BLaER1 treated with 17β-estradiol and CSF1 and Interleukin-3, amounts not matched to agents 10 nM and 100 nM (cell line): Measurements from ENCODE around the gene SPINK6.

Source experiments
- H3K27ac ChIP-seq, 11 experiments: shearing (Covaris generic); formaldehyde crosslinking; 2 replicates each; pipeline ENCODE4 v1.8.1; 2022
- H3K27me3 ChIP-seq, 11 experiments: shearing (Covaris generic); formaldehyde crosslinking; 2 replicates each; pipeline ENCODE4 v1.8.1; 2022
- H3K36me3 ChIP-seq, 11 experiments: shearing (Covaris generic); formaldehyde crosslinking; 2 replicates each; pipeline ENCODE4 v1.8.1; 2022
- H3K4me1 ChIP-seq, 10 experiments: shearing (Covaris generic); formaldehyde crosslinking; 2 replicates each; pipeline ENCODE4 v1.8.1; 2022
- H3K4me2 ChIP-seq, 11 experiments: shearing (Covaris generic); formaldehyde crosslinking; 2 replicates each; pipeline ENCODE4 v1.8.1; 2022
- H3K4me3 ChIP-seq, 10 experiments: shearing (Covaris generic); formaldehyde crosslinking; 2 replicates each; pipeline ENCODE4 v1.8.1; 2022
- H3K9ac ChIP-seq, 11 experiments: shearing (Covaris generic); formaldehyde crosslinking; 2 replicates each; pipeline ENCODE4 v1.8.1; 2022
- H3K9me3 ChIP-seq, 11 experiments: shearing (Covaris generic); formaldehyde crosslinking; replicated peaks in 1 of 11; 2 replicates each; pipeline ENCODE4 v1.8.1; 2022
- H4K20me1 ChIP-seq, 11 experiments: shearing (Covaris generic); formaldehyde crosslinking; 2 replicates each; pipeline ENCODE4 v1.8.1; 2022
- Cebpa-rat ChIP-seq, 11 experiments: shearing (Covaris generic); IDR thresholded peaks; 2 replicates each; pipeline ENCODE4 v1.8.1; 2022

Gene SPINK6

DNA sequence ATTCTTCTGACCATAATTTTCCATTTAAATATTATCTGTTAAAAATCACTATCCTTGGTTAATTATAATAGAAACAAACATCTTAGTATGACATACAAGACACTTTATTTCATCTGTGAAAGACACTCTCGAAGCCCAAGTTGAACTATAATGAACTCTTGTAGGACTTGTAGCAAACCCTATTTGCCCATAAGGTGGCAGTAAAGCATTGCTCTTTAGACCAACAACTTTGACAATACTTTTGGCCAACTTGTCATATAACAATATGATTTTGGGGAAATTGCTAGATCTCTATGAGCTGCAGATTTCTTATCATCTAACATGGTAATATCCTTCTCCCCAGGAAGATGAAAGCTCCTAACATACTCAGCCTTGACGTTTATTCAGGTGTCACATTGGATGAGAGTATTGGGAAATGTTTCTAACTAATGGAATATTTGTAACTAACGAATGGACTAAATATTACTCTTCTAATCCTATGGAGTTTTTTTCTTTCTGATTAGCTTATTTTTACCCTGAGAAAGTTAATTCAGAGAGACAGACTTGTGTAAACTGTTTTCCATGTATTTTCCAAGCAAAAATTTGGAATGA lies 23.5 kb upstream of the SPINK6 start:
- no peak for TF ChIP-seq Cebpa-rat (IDR thresholded peaks at IDR 0.05)
- H4K20me1 ChIP-seq, result no peaks in the 10 kb centered on the region
- no peak overlapping the region for H3K9ac ChIP-seq
- no peaks in the 10 kb centered on the region for H3K36me3 ChIP-seq
- H3K4me1 ChIP-seq, result peaks cover 0 to 23% (median 0%) of the 10 kb centered on the region in 10 experiments; a peak in 7 of 20 replicates
- H3K27me3 ChIP-seq, result no peaks in the 10 kb centered on the region
- no peak overlapping the region for H3K27ac ChIP-seq
- H3K4me2 ChIP-seq, result no peak overlapping the region
- H3K4me3 ChIP-seq, result no peak overlapping the region
- H3K9me3 ChIP-seq, result peaks cover 0 to 9% (median 0%) of the 10 kb centered on the region in 11 experiments; a peak in 7 of 22 replicates

DNA sequence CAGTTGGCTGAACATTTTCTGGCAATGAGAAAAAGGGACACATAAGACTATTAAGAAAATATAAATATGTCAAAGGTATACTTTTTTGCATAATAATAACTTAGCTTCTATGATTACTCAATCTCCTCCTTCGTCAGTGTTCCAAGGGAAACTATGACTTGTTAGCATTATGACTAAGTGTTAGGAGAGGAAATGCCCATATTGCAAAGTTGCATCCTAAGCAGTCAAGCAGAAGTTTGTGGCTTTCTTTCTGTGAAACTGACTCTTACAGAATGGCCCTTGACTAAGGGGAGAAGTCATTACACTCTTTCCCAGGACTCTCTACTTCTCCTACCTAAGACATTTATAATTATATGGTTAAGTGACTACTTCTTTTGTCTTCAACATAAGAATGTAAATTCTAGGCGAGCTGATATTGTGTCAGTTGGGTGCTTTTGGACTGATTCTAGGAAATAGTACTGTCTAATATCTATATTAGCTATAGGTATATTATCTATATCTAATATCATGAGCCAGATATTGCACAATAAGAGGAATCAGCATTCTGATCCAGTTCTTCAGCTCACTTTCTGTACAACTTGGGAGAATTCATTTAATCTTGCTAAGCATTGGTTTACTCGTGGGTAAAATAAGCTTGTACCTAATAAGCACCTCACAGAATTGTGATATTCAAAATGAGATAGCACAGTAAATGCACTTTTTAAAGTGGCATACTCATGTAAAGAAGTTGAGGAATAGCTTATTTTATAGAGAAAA lies 16.4 kb upstream of the SPINK6 start:
- no peaks in the 10 kb centered on the region; a peak in 1 of 22 replicates for H3K36me3 ChIP-seq
- peak overlapping the region in 6 of 11 experiments; percentile 34 to 67 (median 56); a peak in 10 of 22 replicates for H3K9ac ChIP-seq
- H3K4me3 ChIP-seq, result peak overlapping the region in 2 of 10 experiments; percentile 8 to 16; a peak in 1 of 20 replicates
- no peaks in the 10 kb centered on the region for H3K27me3 ChIP-seq
- H4K20me1 ChIP-seq, result no peaks in the 10 kb centered on the region
- peak overlapping the region in 9 of 11 experiments; percentile 11 to 81 (median 72); a peak in 16 of 22 replicates for H3K4me2 ChIP-seq
- peaks cover 0 to 23% (median 0%) of the 10 kb centered on the region in 11 experiments; a peak in 8 of 22 replicates for H3K9me3 ChIP-seq
- H3K4me1 ChIP-seq, result peaks cover 3 to 55% (median 27%) of the 10 kb centered on the region in 10 experiments; a peak in 16 of 20 replicates
- TF ChIP-seq Cebpa-rat (IDR thresholded peaks at IDR 0.05), result peak in 9 of 11 experiments; percentile 33 to 88 (median 77); a peak in 14 of 22 replicates
- peak overlapping the region; percentile 31 to 87 (median 74); a peak in 21 of 22 replicates for H3K27ac ChIP-seq

- TF ChIP-seq Cebpa-rat (IDR thresholded peaks at IDR 0.05), result no peak
- H3K27ac ChIP-seq, result peak overlapping the region in 1 of 11 experiments; percentile 33; a peak in 1 of 22 replicates
- peaks cover 0 to under 1% (median 0%) of the 10 kb centered on the region in 11 experiments; a peak in 1 of 22 replicates for H3K9me3 ChIP-seq
Measured at GRCh38 chr5:148191010-148191409, 11.8 kb upstream of the SPINK6 start.

GRCh38 chr5:148193202-148193601 lies 9.6 kb upstream of the SPINK6 start:
- Histone ChIP-seq H3K27me3 (no peaks in the 10 kb centered on the region), H3K4me2 (no peak overlapping the region), H3K9me3 (no peaks in the 10 kb centered on the region), H3K9ac (no peak overlapping the region), H3K4me3 (no peak overlapping the region), H3K36me3 (no peaks in the 10 kb centered on the region), H3K4me1 (peaks cover 3 to 26% (median 6%) of the 10 kb centered on the region in 10 experiments; a peak in 13 of 20 replicates), H4K20me1 (no peaks in the 10 kb centered on the region), H3K27ac (no peak overlapping the region)
- TF ChIP-seq Cebpa-rat (IDR thresholded peaks at IDR 0.05), result no peak

More at GRCh38 chr5:148191010-148191409, 11.8 kb upstream of the SPINK6 start:
- H4K20me1 ChIP-seq, result no peaks in the 10 kb centered on the region
- H3K36me3 ChIP-seq, result no peaks in the 10 kb centered on the region
- peaks cover 3 to 45% (median 21%) of the 10 kb centered on the region in 10 experiments; a peak in 16 of 20 replicates for H3K4me1 ChIP-seq
- no peak overlapping the region for H3K4me3 ChIP-seq
- no peak overlapping the region for H3K4me2 ChIP-seq
- H3K9ac ChIP-seq, result no peak overlapping the region
- H3K27me3 ChIP-seq, result no peaks in the 10 kb centered on the region

GRCh38 chr5:148201151-148201550 lies 1.7 kb upstream of the SPINK6 start:
- no peak for TF ChIP-seq Cebpa-rat (IDR thresholded peaks at IDR 0.05)
- Histone ChIP-seq H3K4me3 (no peak overlapping the region), H3K4me1 (peaks cover 0 to 23% (median 0%) of the 10 kb centered on the region in 10 experiments; a peak in 5 of 20 replicates)

DNA sequence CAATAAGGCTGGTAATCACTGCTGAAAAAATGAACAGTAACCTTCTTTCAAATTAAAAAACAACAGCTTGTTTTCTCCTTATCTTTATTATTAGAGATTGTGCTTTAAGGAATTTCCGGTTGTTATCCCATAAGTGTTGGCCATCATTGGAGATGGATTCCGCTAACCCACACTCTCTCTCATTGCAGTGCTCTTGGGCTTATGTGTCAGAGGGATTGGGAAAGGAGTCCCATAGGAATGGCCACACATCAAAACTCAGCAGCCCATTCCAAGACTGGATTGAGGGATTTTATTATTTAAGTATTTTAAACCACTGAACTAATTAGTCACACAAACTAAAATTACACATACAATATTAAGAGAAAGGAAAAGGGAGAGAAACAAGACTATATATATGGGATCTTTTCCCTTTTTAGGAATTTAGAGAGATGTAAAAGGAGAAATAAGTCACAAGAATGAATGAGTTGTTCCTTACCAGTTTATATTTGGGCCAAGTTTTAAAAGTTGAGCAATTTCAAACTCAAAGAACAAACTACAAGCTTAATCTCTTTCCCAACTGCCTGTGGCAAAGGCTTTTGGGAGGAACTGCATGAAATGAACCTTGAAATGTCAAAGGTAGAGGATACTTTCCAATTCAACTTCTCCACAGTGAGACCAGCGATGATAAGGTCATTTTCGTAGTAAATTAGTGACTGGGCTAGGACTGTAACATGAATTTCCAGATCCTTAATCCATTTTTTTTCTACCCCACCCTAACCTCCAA lies 2.4 kb downstream of the SPINK6 start:
- Histone ChIP-seq H4K20me1 (no peaks in the 10 kb centered on the region), H3K9me3 (no peaks in the 10 kb centered on the region), H3K9ac (no peak overlapping the region), H3K4me3 (no peak overlapping the region), H3K36me3 (no peaks in the 10 kb centered on the region), H3K4me2 (peak overlapping the region in 3 of 11 experiments; percentile 11 to 65 (median 52); a peak in 5 of 22 replicates), H3K27ac (peak overlapping the region in 1 of 11 experiments; percentile 11; a peak in 2 of 22 replicates), H3K27me3 (no peaks in the 10 kb centered on the region), H3K4me1 (peaks cover 0 to 56% (median 0%) of the 10 kb centered on the region in 10 experiments; a peak in 6 of 20 replicates)
- TF ChIP-seq Cebpa-rat (IDR thresholded peaks at IDR 0.05), result no peak

More at GRCh38 chr5:148201151-148201550, 1.7 kb upstream of the SPINK6 start:
- H4K20me1 ChIP-seq, result no peaks in the 10 kb centered on the region
- no peaks in the 10 kb centered on the region for H3K27me3 ChIP-seq
- H3K36me3 ChIP-seq, result no peaks in the 10 kb centered on the region
- H3K9me3 ChIP-seq, result no peaks in the 10 kb centered on the region
- no peak overlapping the region for H3K9ac ChIP-seq
- H3K4me2 ChIP-seq, result peak overlapping the region in 3 of 11 experiments; percentile 11 to 28 (median 12); a peak in 4 of 22 replicates
- H3K27ac ChIP-seq, result no peak overlapping the region

- no peak for TF ChIP-seq Cebpa-rat (IDR thresholded peaks at IDR 0.05)
- Histone ChIP-seq H4K20me1 (no peaks in the 10 kb centered on the region), H3K4me2 (peak overlapping the region in 3 of 11 experiments; percentile 11 to 65 (median 61); a peak in 5 of 22 replicates), H3K4me1 (peaks cover 0 to 56% (median 0%) of the 10 kb centered on the region in 10 experiments; a peak in 6 of 20 replicates), H3K27me3 (no peaks in the 10 kb centered on the region), H3K27ac (peak overlapping the region in 1 of 11 experiments; percentile 11; a peak in 1 of 22 replicates), H3K4me3 (no peak overlapping the region), H3K9me3 (no peaks in the 10 kb centered on the region), H3K9ac (no peak overlapping the region), H3K36me3 (no peaks in the 10 kb centered on the region)
Measured at GRCh38 chr5:148205865-148206264, 3.0 kb downstream of the SPINK6 start.

DNA sequence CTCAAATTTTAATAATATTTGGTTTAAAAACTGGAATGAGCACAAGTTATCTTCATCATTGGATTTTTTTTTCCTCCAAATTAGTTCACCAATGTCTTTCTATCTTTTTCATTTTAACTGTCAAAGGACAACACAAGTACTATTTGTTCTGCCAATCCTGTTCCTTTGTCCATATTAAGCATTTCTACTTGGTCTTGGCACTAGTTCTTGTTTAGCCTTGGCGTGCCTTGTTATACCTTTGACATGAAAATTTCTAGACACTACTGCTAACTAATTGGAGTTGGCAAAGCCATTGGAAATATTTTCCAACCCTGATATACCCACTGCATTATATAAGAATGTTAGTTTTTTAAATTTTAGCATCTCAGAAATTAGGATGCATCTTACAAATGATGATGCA lies 3.8 kb downstream of the SPINK6 start:
- H3K27ac ChIP-seq, result no peak overlapping the region
- H3K4me3 ChIP-seq, result no peak overlapping the region
- peaks cover 0 to 53% (median 0%) of the 10 kb centered on the region in 10 experiments; a peak in 6 of 20 replicates for H3K4me1 ChIP-seq
- H3K27me3 ChIP-seq, result no peaks in the 10 kb centered on the region
- H3K4me2 ChIP-seq, result no peak overlapping the region; a peak in 1 of 22 replicates
- H3K9ac ChIP-seq, result no peak overlapping the region
- no peak for TF ChIP-seq Cebpa-rat (IDR thresholded peaks at IDR 0.05)
- H3K9me3 ChIP-seq, result no peaks in the 10 kb centered on the region
- H4K20me1 ChIP-seq, result no peaks in the 10 kb centered on the region
- no peaks in the 10 kb centered on the region for H3K36me3 ChIP-seq
